OCI-LY7 (cell line): ENCODE results near the gene TBX6.

Experiments used
- EZH2phosphoT487 ChIP-seq: fragments of 200-600 bp; sonication (generic); IDR thresholded peaks from 2 replicates; pipeline ENCODE4 v1.6.1; 2018; ENCODE audit warnings: low read depth, borderline replicate concordance, mild to moderate bottlenecking, mixed run types, antibody characterized with exemption, low read length, moderate library complexity, mixed read lengths
- TF ChIP-seq, protein P1 (sequence below): fragments of 200-600 bp; sonication (generic); conservative IDR thresholded peaks from 2 replicates; pipeline ENCODE4 v1.5.1; 2014; ENCODE audit warnings: mild to moderate bottlenecking, antibody characterized with exemption, low read length, moderate library complexity, mixed read lengths

DNA sequence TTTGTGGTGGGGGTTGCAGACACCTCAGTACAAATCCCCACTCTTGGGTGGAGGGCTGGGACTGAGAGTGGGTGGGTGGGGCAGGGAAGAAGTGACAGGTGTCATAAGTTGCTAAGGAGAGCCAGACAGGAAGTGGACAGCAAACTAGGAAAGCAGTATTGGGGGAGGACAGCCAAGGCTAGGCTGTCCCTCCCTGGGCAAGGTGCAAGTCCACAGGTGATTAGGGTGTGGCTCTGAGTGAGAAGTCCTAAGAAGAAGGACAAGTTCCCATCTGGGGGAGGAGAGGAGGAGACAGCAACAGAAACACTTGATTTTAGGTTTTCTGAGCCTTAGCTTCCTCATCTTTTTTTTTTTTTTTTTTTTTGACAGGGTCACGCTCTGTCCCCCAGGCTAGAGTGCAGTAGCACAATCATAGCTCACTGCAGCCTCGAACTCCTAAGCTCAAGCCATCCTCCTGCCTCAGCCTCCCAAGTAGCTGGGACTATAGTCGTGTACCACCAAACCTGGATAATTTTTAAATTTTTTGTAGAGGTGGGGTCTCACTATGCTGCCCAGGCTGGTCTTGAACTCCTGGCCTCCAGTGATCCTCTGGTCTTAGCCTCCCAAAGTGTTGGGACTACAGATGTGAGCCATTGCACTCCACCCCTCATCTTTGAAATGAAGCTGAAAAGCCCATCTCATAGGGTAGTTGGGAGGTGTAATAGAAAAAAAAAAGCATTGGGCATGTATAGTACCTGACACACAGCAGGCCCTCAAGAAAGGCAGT lies 28.8 kb upstream of the TBX6 start:
- TF ChIP-seq, protein P1, sequence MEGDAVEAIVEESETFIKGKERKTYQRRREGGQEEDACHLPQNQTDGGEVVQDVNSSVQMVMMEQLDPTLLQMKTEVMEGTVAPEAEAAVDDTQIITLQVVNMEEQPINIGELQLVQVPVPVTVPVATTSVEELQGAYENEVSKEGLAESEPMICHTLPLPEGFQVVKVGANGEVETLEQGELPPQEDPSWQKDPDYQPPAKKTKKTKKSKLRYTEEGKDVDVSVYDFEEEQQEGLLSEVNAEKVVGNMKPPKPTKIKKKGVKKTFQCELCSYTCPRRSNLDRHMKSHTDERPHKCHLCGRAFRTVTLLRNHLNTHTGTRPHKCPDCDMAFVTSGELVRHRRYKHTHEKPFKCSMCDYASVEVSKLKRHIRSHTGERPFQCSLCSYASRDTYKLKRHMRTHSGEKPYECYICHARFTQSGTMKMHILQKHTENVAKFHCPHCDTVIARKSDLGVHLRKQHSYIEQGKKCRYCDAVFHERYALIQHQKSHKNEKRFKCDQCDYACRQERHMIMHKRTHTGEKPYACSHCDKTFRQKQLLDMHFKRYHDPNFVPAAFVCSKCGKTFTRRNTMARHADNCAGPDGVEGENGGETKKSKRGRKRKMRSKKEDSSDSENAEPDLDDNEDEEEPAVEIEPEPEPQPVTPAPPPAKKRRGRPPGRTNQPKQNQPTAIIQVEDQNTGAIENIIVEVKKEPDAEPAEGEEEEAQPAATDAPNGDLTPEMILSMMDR, result no peak
- TF ChIP-seq EZH2phosphoT487, result no peak
